T-helper 9 cell (primary cell): ENCODE data around the gene ZNF175.
A peak's percentile ranks its signal among the peaks of the same experiment; 100 is the strongest.
"Not testable (repeated sequence)": the region's sequence is repeated elsewhere in the genome, so short reads cannot be mapped to it uniquely, and the experiment has no call there.

ENCODE experiments used
- DNase-seq: peaks from one replicate; pipeline ENCODE4 v3.0.0-alpha.2; 2020

Gene ZNF175

DNA sequence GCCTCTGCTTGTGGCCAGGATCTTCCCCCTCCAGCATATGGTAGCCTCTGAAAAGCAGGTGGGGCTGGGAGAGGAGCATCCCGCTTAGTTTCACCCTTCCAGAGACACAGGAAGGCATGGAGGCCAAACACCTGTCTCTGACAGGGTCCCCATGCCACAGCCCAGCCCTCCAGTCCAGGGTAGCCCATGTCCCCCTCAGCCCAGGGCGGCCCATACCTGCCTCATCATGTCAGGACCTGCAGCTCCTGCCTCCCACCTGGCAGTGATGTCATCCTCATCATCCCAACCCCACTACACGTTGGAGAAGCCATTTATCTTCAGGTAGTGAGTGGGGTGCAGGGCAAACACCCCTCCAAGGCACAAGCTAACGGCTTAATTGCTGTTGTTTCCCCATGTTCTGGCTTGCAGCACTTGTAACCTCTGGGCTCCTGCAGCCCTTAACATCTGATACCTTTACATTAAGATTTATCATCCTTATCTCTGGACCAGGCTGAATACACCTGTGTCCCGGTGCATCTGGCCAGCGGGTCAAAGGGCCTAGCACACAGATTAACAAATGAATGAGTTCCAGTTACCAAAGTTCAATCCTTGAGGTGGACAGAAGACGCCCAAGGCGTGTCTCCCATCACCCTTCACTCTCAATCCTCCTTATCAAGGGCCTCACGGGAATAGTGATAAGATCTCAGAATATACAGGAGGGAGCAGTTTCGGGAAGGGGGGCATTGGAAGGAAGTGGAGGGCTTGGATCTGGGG lies 22.2 kb downstream of the ZNF175 start:
- DNase-seq, result no peak

- DNase-seq, result peak; percentile 92
Observed at GRCh38 chr19:51593969-51594773, 23.1 kb downstream of the ZNF175 start.

DNA sequence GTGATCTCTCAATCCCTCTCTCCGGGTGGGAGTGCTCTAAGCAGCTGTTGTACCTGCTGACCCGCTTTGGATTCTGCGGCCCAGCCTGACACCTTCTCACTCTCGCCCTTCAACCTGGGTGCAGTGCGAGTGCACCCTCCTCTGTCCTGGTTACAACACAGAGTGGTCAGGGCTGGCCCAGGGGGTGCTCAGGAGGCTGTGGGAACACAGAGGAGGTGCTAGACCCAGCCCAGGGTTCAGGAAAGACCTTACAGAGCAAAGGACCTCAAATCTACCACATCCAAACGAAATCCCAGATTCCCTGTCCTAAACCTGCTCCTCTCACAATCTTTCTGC lies 23.7 kb downstream of the ZNF175 start:
- no peak for DNase-seq

GRCh38 chr19:51595190-51596175 lies 24.4 kb downstream of the ZNF175 start:
- DNase-seq, result no peak

DNA sequence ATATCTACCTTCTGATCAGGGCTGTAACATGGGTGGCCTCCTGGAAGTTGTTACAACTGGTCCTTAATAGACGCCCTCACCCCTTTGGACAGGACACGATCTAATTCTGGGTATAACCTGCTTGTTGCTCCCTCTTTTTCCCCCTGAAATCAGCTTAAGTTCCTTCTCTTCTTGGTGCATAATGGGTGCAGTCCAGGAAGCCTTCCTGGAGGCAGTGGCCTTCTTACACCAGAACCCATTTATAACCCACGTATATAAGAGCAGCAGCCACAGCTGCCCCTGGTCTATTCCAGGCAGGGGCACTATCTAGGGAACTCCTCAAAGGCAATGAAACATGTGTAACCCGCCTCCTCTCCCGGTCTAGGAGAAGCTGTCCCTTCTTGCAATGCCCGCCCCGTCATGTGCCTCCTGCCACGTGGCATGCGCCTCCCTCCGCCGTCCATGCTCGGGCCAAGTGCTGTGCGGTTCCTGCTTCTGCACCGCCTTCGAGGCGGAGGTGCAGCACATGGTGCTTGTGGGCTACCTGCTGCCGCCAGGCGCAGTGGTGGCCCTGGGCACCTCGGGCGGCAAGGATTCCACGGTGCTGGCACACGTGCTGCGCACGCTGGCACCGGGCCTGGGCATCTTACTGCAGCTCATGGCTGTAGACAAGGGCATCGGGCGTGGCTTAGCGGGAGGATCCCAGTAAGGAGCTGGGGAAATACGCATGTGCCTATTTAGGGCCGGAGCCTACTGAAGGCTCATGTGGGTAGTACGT lies 27.3 kb downstream of the ZNF175 start:
- DNase-seq, result no peak

DNA sequence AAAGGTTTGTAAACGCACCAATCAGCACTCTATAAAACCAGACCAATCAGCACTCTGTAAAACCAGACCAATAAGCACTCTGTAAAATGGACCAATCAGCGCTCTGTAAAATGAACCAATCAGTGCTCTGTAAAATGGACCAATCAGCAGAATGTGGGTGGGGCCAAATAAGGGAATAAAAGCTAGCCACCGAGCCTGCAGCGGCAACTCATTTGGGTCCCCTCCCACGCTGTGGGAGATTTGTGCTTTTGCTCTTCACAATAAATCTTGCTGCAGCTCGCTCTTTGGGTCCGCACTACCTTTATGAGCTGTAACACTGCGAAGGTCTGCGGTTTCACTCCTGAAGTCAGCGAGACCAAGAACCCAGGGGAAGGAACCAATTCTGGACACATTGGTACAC lies 28.0 kb downstream of the ZNF175 start:
- no peak for DNase-seq

GRCh38 chr19:51600940-51601580 lies 30.0 kb downstream of the ZNF175 start:
- no peak for DNase-seq

- DNase-seq, result no peak
Observed at GRCh38 chr19:51602189-51602854, 31.2 kb downstream of the ZNF175 start.

GRCh38 chr19:51607077-51607476 lies 36.0 kb downstream of the ZNF175 start:
- DNase-seq, result no peak

DNA sequence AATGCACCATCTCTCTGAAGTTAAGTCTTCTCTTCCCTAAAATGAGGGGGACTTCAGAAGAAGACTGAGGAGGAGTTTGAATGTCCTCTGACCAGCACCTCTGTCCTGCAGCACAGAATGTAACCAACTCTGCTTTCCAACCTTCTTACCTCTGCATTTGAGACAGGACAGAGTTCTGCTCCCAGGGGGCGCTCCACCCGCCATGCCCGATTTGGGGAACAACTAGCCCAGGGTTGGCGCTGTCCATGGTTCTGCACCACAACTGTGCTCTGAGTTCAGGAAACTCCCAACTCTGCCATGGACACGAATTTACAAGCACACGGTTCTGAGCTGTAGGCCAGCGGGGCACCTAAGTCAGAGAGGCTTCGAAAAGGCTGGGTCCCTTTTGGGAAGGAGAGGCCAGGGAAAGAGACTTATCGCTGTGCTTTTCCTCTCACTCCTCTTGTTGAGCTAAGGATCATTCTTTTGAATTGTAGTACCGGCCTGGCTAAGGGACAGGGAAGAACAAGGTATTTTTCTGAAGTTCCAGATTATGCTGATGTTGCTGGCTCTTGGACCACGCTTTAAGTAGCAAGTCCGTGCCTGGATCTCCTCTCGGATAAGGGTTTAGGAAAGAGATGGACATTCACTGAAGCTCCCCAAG lies 37.0 kb downstream of the ZNF175 start:
- DNase-seq, result peak; percentile 42

DNA sequence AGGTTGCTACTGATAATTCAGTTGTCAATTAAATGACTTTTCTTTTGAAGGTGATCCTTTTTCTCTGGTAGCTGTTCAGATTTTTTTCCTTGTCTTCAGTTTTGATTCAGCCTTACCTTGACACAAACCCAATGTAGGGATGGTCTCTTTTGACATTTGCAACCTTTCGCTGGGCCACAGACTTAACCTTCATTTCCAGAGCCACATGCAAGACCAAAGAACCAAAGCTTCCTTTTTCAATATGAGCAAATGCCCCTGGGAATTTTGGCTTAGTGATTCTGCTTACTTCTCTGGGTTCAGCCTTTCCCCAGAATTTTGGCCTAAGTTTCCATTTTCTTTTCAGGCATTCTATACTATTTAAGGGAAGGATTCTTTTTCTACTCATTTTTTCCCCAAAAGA lies 39.5 kb downstream of the ZNF175 start:
- no peak for DNase-seq

GRCh38 chr19:51614789-51615188 lies 43.7 kb downstream of the ZNF175 start:
- no peak for DNase-seq

- DNase-seq, result no peak
Observed at GRCh38 chr19:51615991-51616390, 44.9 kb downstream of the ZNF175 start.

- DNase-seq, result no peak
Observed at GRCh38 chr19:51621178-51621577, 50.1 kb downstream of the ZNF175 start.

GRCh38 chr19:51626675-51627074 lies 55.6 kb downstream of the ZNF175 start:
- DNase-seq, result no peak

DNA sequence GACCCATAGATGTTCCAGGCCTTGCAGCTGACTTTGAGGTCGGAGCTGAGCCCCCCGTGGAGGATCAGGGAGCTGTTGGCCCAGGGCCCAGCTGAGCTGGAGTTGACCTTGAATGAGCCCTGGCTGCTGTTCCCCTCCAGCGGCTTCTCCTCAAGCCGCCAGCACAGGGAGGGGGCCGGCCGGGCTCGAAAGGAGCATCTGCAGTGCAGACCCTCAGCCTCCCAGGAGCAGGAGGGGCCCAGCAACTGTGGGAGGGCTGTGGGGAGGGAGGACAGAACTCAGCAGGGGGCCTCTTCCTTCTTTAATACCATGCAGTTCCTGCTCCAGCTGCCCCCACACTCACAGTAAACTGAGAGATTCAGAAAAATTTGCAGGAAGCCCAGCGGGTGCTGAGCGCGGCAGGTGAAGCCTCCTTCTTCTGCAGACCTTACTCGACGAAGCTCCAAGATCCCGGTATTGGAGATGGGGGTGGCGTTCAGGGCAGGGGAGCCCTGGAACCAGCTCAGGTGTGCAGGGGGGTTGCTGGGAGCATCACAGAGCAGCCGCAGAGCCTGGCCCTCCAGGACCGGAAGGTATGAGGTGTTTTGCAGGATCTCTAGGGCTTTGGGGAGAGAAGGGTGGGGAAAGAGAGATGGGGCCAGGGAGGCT lies 56.5 kb downstream of the ZNF175 start:
- DNase-seq, result no peak

DNA sequence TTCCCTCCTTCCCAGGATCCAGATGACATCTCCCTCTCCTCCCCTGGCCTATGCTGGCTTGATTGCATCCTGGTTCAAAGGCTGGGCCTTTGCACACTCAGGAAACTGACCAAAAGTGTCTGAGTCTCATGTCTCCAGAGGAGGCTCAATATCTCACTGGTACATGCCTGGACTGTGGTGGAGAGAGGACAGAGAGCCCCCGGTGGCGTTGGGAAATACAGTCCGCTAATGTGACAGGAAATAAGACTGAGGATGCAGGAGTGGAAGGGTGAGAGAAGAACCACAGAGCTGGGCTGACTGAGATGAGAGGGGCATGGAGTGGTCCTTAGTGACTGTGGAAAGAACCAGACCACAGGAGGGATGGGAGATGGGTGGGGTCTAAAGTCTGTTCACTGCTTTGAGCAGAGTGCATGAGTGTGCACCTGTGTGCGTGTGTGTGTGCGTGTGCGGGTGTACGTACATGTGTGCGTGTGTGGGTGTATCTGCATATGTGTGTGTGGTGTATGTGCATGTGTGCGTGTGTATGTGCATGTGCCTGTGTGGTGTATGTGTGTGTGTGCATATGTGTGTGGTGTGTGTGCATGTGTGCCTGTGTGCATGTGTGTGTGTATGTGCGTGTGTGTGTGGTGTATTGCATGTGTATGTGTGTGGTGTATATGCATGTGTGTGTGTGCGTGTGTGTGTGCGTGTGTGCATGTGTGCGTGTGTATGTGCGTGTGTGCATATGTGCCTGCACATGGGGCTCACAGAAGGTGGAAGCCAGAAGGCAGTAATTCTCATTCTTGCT lies 57.3 kb downstream of the ZNF175 start:
- DNase-seq, result no peak

- not testable (repeated sequence) for DNase-seq
Observed at GRCh38 chr19:51630315-51630714, 59.2 kb downstream of the ZNF175 start, which contains the start of gene SIGLEC5. SIGLEC5 (minus strand) TSS chr19:51630401; CDS start chr19:51630335, 66 bp downstream.

- no peak for DNase-seq
Observed at GRCh38 chr19:51632126-51632525, 61.0 kb downstream of the ZNF175 start.
